Glutamatergic neuron (in vitro differentiated cells): ENCODE data around the gene RAB37. TPM values are rescaled to one million over a fixed set of nuclear protein-coding genes. Genes with fewer than 3 reads are reported as not detected.

ENCODE experiments used
- DNase-seq: peaks from one replicate; pipeline ENCODE4 v3.0.0; 2022
- H3K27ac Mint-ChIP-seq: one replicate; pipeline ENCODE4 v1.8.0; 2020; ENCODE audit warnings: mild to moderate bottlenecking, mixed read lengths, inconsistent platforms; ENCODE audit not compliant: unreplicated experiment
- H3K27me3 Mint-ChIP-seq: one replicate; pipeline ENCODE4 v1.8.0; 2020; ENCODE audit warnings: mild to moderate bottlenecking, moderate library complexity, mixed read lengths, inconsistent platforms; ENCODE audit not compliant: unreplicated experiment
- H3K36me3 Mint-ChIP-seq: one replicate; pipeline ENCODE4 v1.8.0; 2020; ENCODE audit warnings: mild to moderate bottlenecking, mixed read lengths, inconsistent platforms; ENCODE audit not compliant: unreplicated experiment
- H3K4me1 Mint-ChIP-seq: one replicate; pipeline ENCODE4 v1.8.0; 2020; ENCODE audit warnings: mild to moderate bottlenecking, low read depth, mixed read lengths, inconsistent platforms; ENCODE audit not compliant: unreplicated experiment
- H3K4me3 Mint-ChIP-seq: one replicate; pipeline ENCODE4 v1.8.0; 2020; ENCODE audit warnings: mild to moderate bottlenecking, mixed read lengths, inconsistent platforms; ENCODE audit not compliant: unreplicated experiment
- H3K9me3 Mint-ChIP-seq: one replicate; pipeline ENCODE4 v1.8.0; 2020; ENCODE audit warnings: mild to moderate bottlenecking, moderate library complexity, mixed read lengths, inconsistent platforms; ENCODE audit not compliant: unreplicated experiment
- total RNA-seq: library from RNA; stranded (reverse); fragmentation: NEBNext Ultra II Directional; extraction: Animal tissue kit (Norgen Biotek cat#: 25700); gene quantifications from one replicate; pipeline ENCODE4 v1.2.1, GENCODE V29; 2021; ENCODE audit not compliant: unreplicated experiment
- TF ChIP-seq, protein P1 (sequence below): fragments of 200-600 bp; sonication (generic); IDR thresholded peaks from one replicate; pipeline ENCODE4 v1.5.0; 2021; ENCODE audit not compliant: partially characterized antibody, unreplicated experiment

The RAB37 gene
- total RNA-seq, 1 donor from 2014 or later, result 2.1 TPM

DNA sequence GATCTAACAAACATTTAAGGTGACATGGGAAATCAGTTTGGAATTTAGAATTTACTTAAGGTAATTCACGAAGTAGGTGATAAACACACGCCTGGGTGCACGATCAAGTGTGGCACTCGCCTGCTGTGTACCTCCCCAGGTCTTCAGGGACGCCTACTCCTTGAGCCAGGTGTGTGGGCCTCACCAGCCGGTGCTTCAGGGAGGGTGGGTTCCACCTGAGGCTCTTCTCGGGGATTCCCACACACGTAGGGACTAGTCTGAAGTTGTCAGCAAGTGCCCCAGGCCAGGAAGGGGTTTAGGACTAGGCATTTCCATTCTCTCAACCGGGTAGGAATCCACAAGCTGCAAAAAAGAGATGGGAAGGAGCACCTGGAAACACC is 48.9 kb downstream of the RAB37 start:
- TF ChIP-seq, protein P1, sequence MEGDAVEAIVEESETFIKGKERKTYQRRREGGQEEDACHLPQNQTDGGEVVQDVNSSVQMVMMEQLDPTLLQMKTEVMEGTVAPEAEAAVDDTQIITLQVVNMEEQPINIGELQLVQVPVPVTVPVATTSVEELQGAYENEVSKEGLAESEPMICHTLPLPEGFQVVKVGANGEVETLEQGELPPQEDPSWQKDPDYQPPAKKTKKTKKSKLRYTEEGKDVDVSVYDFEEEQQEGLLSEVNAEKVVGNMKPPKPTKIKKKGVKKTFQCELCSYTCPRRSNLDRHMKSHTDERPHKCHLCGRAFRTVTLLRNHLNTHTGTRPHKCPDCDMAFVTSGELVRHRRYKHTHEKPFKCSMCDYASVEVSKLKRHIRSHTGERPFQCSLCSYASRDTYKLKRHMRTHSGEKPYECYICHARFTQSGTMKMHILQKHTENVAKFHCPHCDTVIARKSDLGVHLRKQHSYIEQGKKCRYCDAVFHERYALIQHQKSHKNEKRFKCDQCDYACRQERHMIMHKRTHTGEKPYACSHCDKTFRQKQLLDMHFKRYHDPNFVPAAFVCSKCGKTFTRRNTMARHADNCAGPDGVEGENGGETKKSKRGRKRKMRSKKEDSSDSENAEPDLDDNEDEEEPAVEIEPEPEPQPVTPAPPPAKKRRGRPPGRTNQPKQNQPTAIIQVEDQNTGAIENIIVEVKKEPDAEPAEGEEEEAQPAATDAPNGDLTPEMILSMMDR, result no peak
- Mint-ChIP-seq H3K4me3 (no peak overlapping the region), H3K4me1 (peaks cover 3% of the 10 kb centered on the region), H3K27ac (no peak overlapping the region), H3K9me3 (peaks cover 1% of the 10 kb centered on the region), H3K27me3 (no peaks in the 10 kb centered on the region), H3K36me3 (no peaks in the 10 kb centered on the region)
- DNase-seq, result no peak

DNA sequence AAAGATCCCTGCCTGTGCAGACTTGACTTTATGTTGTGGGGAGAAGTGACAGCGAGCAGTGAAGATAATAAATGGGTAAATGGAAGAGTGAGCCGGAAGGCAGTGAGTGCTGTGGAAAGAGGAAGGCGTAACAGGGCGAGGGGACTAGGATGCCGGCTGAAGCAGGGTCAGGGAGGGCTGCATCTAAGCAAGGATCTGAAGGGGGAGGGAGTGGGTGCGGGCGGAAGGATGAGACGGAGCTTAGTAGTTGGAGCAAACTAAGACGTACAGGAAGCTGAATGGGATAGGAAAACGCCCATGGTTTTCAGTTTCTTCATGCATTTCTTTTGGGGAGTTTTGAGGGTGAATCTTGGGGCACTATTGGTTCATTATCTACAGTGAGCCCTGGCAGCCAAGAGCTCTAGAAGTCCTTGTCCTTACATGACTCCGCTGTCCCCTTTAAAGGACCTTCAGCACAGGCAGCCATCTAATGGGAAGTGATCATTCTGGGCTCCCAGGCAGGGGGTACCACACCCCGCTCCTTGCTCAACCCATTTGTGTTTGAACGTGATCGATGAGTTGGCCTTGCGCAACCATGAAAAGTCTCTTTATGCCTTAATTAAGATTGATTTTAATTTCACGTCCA is 49.5 kb downstream of the RAB37 start:
- H3K9me3 Mint-ChIP-seq, result peaks cover 1% of the 10 kb centered on the region
- H3K36me3 Mint-ChIP-seq, result no peaks in the 10 kb centered on the region
- no peak overlapping the region for H3K4me3 Mint-ChIP-seq
- peaks cover 3% of the 10 kb centered on the region for H3K4me1 Mint-ChIP-seq
- no peak for DNase-seq
- H3K27me3 Mint-ChIP-seq, result peaks cover under 1% of the 10 kb centered on the region
- TF ChIP-seq, protein P1, result no peak
- no peak overlapping the region for H3K27ac Mint-ChIP-seq

DNA sequence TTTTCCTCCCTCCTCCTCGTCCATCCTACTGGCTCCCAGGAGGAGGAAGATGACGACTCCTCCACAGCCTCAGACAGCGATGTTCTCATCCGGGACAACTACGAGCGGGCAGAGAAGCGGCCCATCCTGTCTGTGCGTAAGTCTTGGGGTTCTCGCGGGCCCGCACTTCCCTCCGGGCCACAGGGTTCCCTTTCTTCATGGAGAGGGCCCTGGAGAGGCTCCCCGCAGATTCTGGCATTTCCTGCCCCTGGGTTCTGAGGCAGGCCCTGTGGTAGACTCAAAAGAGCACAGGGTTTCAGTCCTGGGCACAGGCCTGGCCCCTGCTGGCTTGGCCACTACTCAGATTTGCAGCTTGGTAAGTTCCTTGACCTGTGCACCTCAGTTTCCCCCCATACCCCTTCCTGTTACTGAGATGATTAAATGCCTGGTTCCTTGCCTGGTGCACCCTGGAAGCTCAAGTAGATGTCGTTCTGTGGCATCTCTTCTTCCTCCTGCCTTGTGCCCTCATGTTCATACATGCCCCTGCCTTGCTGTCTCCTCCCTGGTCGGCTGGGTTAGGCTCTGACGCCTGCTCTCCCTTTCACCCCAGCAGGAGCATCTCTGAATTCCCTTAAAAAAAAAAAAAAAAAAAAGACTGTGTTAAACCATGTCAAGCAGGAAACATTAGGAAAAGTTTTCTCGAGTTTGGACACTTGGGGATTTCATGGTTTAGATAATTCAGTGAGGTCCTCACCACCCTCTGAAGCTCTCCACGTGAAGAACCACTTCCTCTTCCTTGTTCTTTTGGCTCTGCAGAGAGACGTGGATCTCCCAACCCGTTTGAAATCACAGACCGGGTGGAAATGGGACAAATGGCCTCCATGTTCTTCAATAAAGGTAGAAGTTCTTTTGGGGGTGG is 53.4 kb downstream of the RAB37 start:
- Mint-ChIP-seq H3K27ac (no peak overlapping the region), H3K27me3 (peaks cover 3% of the 10 kb centered on the region), H3K4me3 (no peak overlapping the region), H3K4me1 (no peaks in the 10 kb centered on the region), H3K36me3 (no peaks in the 10 kb centered on the region), H3K9me3 (no peaks in the 10 kb centered on the region)
- TF ChIP-seq, protein P1, result no peak
- DNase-seq, result no peak

DNA sequence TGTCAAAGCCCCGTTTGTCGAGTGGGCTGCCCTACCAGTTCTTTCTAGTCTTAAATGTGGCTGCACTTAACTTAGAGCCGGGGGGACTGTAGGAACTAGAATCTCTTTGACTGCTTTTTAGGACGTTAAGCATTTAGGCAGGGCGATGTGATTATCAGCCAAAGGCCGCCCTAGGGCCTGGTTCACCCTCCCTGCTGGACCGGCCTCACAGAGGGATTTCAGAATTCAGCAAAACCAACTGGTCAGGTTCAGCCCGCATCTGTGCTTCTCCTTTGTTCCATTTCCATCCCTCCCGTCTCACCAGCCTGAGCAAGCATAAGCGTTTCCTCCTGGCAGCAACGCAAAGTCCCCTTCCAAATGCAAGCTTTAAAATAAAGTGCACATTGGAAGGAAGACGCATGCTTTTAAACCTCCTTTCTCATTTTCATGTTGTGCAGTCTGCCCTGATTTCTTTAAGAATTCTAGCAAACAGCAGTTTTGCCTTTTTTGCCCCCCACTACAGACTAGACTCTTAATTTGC is 55.6 kb downstream of the RAB37 start:
- TF ChIP-seq, protein P1, result no peak
- no peak for DNase-seq
- H3K9me3 Mint-ChIP-seq, result no peaks in the 10 kb centered on the region
- H3K4me3 Mint-ChIP-seq, result no peak overlapping the region
- peaks cover 3% of the 10 kb centered on the region for H3K27me3 Mint-ChIP-seq
- peaks cover 2% of the 10 kb centered on the region for H3K4me1 Mint-ChIP-seq
- H3K36me3 Mint-ChIP-seq, result no peaks in the 10 kb centered on the region
- H3K27ac Mint-ChIP-seq, result no peak overlapping the region
